Sigmoid colon (tissue), 7 donors: ENCODE measurements around the gene PIK3C2G. TPM values are rescaled to one million over a fixed set of nuclear protein-coding genes. Genes with fewer than 3 reads are reported as not detected.

Source experiments
- DNase-seq: peaks from one replicate; pipeline ENCODE4 v3.0.0-alpha.2; 2019
- H3K27ac ChIP-seq, 4 donors: fragments of 200-600 bp; sonication (generic); one replicate each; pipeline ENCODE4 v1.5.1; 2016 to 2019; ENCODE audit warnings: mild to moderate bottlenecking in 1 of 4
- H3K27me3 ChIP-seq, 3 donors: fragments of 200-600 bp; sonication (generic); one replicate each; pipeline ENCODE4 v1.5.1; 2019; ENCODE audit warnings: mild to moderate bottlenecking in 1 of 3
- H3K36me3 ChIP-seq, 4 donors: fragments of 200-600 bp; sonication (generic); one replicate each; pipeline ENCODE4 v1.5.1; 2016 to 2019
- H3K4me1 ChIP-seq, 4 donors: fragments of 200-600 bp; sonication (generic); one replicate each; pipeline ENCODE4 v1.5.1; 2017 to 2019
- H3K4me3 ChIP-seq, 4 donors: fragments of 200-600 bp; sonication (generic); one replicate each; pipeline ENCODE4 v1.5.1; 2017 to 2019; ENCODE audit warnings: mild to moderate bottlenecking in 2 of 4, moderate library complexity in 1 of 4
- H3K9me3 ChIP-seq, 4 donors: fragments of 200-600 bp in 3 of 4; sonication (generic) in 3 of 4; one replicate each; pipeline versions ENCODE4 v1.5.1 to v1.6.1; 2013 to 2019
- EP300 ChIP-seq, 4 donors: sonication (generic); formaldehyde crosslinking; IDR thresholded peaks; one replicate each; pipeline ENCODE4 v1.6.1; 2017; ENCODE audit warnings: antibody characterized with exemption in 4 of 4
- POLR2A ChIP-seq, 2 donors: fragments of 450-650 bp; IDR thresholded peaks; one replicate each; pipeline ENCODE4 v1.6.1; 2016; ENCODE audit warnings: antibody characterized with exemption in 2 of 2, mild to moderate bottlenecking in 2 of 2, moderate library complexity in 2 of 2
- POLR2AphosphoS5 ChIP-seq, 4 donors: sonication (generic); formaldehyde crosslinking; IDR thresholded peaks; one replicate each; pipeline ENCODE4 v1.6.1; 2017; ENCODE audit warnings: antibody characterized with exemption in 4 of 4
- WGBS, 2 donors: extraction: QIAGEN DNeasy Blood & Tissue Kit; methylation state at CpG; one replicate each; pipeline ENCODE4 v1.1.7; 2013; 5-methylcytosine and 5-hydroxymethylcytosine counted together
- intact Hi-C: fragments of 100-400 bp; cut with DNase I; formaldehyde crosslinking; loops from one replicate; pipeline ENCODE4 v1.15.1; 2023
- polyA plus RNA-seq, 3 donors: library from polyadenylated mRNA; stranded (reverse); fragments of 200-250 nt; gene quantifications; one replicate each; pipeline ENCODE4 v1.2.3, GENCODE V29; 2013
- total RNA-seq, 4 donors: library from RNA; depleted of rRNA; stranded (reverse); fragments of >200 nt; gene quantifications; one replicate each; pipeline ENCODE4 v1.1.0, GENCODE V29; 2016
- TF ChIP-seq, protein P1 (sequence below), 4 experiments: fragments of 450-650 bp in 3 of 4; fragments of 200-600 bp in 1 of 4; IDR thresholded peaks; one replicate each; pipeline ENCODE4 v1.5.1; 2016 to 2019; ENCODE audit warnings: antibody characterized with exemption in 4 of 4, mild to moderate bottlenecking in 3 of 4, moderate library complexity in 2 of 4
- donor health status: healthy with polysubstance abuse.
- donor health status: Bipolar disorder and iron deficiency.
- donor health status: healthy.

The PIK3C2G gene
- total and polyA plus RNA-seq, 7 donors, result 0.07 to 1.7 (median 0.63) TPM; not detected in 1

GRCh38 chr12:18270958-18271460, 9.7 kb downstream of the PIK3C2G start:
- no peaks in the 10 kb centered on the region for H3K27me3 ChIP-seq
- no peak overlapping the region for H3K27ac ChIP-seq
- 85 to 90% methylated on average over 3 of the region's 3 CpGs for WGBS, 2 donors
- H3K9me3 ChIP-seq, result no peaks in the 10 kb centered on the region
- no peak for DNase-seq
- no peak overlapping the region for H3K4me3 ChIP-seq
- intact Hi-C loops, result no loop called here
- no peak for TF ChIP-seq EP300 (IDR thresholded peaks at IDR 0.05)
- TF ChIP-seq POLR2AphosphoS5 (IDR thresholded peaks at IDR 0.05), result no peak
- no peaks in the 10 kb centered on the region for H3K4me1 ChIP-seq
- H3K36me3 ChIP-seq, result no peaks in the 10 kb centered on the region

DNA sequence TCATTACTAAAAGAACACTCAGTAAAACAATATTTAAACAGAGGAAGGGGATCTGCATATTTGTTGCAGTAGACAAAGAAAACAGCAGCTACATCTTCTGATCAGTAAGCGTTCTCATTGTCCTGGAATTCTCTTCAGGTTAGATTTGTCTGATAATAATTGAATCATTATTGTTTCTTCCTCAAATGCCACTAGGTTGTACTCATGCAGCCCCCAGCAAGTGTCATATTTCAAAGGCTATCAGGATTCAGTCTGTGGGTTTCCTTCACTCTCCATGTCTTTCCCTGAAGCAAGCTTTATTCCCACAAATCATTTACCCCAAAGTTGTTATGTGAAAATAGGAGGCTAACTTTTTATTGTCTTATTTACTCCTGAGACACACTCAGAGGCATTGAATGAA, 14.7 kb downstream of the PIK3C2G start:
- 79 to 94% methylated on average over 1 of the region's 1 CpG for WGBS, 2 donors
- intact Hi-C loops, result no loop called here

GRCh38 chr12:18277196-18277595, 15.9 kb downstream of the PIK3C2G start:
- WGBS, 2 donors, result 90 to 97% methylated on average over 1 of the region's 1 CpG
- H3K36me3 ChIP-seq, result no peaks in the 10 kb centered on the region
- no peaks in the 10 kb centered on the region for H3K27me3 ChIP-seq
- no peaks in the 10 kb centered on the region for H3K9me3 ChIP-seq
- intact Hi-C loops, result no loop called here
- DNase-seq, result no peak
- TF ChIP-seq POLR2AphosphoS5 (IDR thresholded peaks at IDR 0.05) (no peak), POLR2A (IDR thresholded peaks at IDR 0.05) (no peak), EP300 (IDR thresholded peaks at IDR 0.05) (no peak)
- TF ChIP-seq, protein P1, sequence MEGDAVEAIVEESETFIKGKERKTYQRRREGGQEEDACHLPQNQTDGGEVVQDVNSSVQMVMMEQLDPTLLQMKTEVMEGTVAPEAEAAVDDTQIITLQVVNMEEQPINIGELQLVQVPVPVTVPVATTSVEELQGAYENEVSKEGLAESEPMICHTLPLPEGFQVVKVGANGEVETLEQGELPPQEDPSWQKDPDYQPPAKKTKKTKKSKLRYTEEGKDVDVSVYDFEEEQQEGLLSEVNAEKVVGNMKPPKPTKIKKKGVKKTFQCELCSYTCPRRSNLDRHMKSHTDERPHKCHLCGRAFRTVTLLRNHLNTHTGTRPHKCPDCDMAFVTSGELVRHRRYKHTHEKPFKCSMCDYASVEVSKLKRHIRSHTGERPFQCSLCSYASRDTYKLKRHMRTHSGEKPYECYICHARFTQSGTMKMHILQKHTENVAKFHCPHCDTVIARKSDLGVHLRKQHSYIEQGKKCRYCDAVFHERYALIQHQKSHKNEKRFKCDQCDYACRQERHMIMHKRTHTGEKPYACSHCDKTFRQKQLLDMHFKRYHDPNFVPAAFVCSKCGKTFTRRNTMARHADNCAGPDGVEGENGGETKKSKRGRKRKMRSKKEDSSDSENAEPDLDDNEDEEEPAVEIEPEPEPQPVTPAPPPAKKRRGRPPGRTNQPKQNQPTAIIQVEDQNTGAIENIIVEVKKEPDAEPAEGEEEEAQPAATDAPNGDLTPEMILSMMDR (IDR thresholded peaks at IDR 0.05), result no peak
- H3K27ac ChIP-seq, result no peak overlapping the region
- H3K4me1 ChIP-seq, result no peaks in the 10 kb centered on the region
- no peak overlapping the region for H3K4me3 ChIP-seq

More for the DNA sequence above, 14.7 kb downstream of the PIK3C2G start:
- TF ChIP-seq POLR2AphosphoS5 (IDR thresholded peaks at IDR 0.05), result no peak
- no peak for TF ChIP-seq POLR2A (IDR thresholded peaks at IDR 0.05)
- no peak for TF ChIP-seq EP300 (IDR thresholded peaks at IDR 0.05)
- TF ChIP-seq, protein P1 (IDR thresholded peaks at IDR 0.05), result no peak
- DNase-seq, result no peak
- no peaks in the 10 kb centered on the region for H3K4me1 ChIP-seq
- H3K9me3 ChIP-seq, result no peaks in the 10 kb centered on the region
- H3K27ac ChIP-seq, result no peak overlapping the region
- no peaks in the 10 kb centered on the region for H3K36me3 ChIP-seq
- no peak overlapping the region for H3K4me3 ChIP-seq
- no peaks in the 10 kb centered on the region for H3K27me3 ChIP-seq

DNA sequence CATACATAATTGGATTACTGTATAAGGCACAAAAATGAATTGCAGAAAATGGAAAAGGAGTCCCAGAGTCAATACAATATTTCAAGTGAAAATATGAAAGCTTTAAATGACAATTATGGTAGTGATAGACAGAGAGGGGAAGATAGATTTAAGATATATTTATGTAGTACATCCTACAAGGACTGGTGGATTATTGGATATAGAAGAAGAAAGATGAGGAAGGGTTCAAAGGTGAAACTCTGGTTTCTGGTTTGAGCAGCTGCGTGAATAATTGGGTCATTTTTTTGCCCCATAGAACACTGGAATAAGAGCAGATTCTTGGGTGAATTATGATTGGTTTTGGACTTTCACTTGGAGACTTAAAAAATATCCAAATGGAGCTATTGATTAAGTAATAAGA, 19.4 kb downstream of the PIK3C2G start:
- no peaks in the 10 kb centered on the region for H3K27me3 ChIP-seq
- TF ChIP-seq, protein P1 (IDR thresholded peaks at IDR 0.05), result no peak
- TF ChIP-seq POLR2A (IDR thresholded peaks at IDR 0.05), result no peak
- no peak for TF ChIP-seq POLR2AphosphoS5 (IDR thresholded peaks at IDR 0.05)
- TF ChIP-seq EP300 (IDR thresholded peaks at IDR 0.05), result no peak
- no peak overlapping the region for H3K27ac ChIP-seq
- intact Hi-C loops, result no loop called here
- no peaks in the 10 kb centered on the region for H3K36me3 ChIP-seq
- H3K4me3 ChIP-seq, result no peak overlapping the region
- DNase-seq, result no peak
- 92 to 93% methylated on average over 1 of the region's 1 CpG for WGBS, 2 donors
- no peaks in the 10 kb centered on the region for H3K9me3 ChIP-seq
- peaks cover 0 to 9% (median 1%) of the 10 kb centered on the region in 4 donors for H3K4me1 ChIP-seq

- Histone ChIP-seq H3K36me3 (no peaks in the 10 kb centered on the region), H3K27me3 (no peaks in the 10 kb centered on the region), H3K4me3 (no peak overlapping the region), H3K27ac (no peak overlapping the region), H3K4me1 (peaks cover 0 to 9% (median 1%) of the 10 kb centered on the region in 4 donors), H3K9me3 (peaks cover 0 to 3% (median 0%) of the 10 kb centered on the region in 4 donors)
- WGBS, 2 donors, result 80 to 82% methylated on average over 3 of the region's 3 CpGs
- intact Hi-C loops, result no loop called here
- no peak for DNase-seq
- TF ChIP-seq POLR2AphosphoS5 (IDR thresholded peaks at IDR 0.05) (no peak), EP300 (IDR thresholded peaks at IDR 0.05) (no peak), POLR2A (IDR thresholded peaks at IDR 0.05) (no peak)
Observed at GRCh38 chr12:18281941-18282340, 20.6 kb downstream of the PIK3C2G start.

GRCh38 chr12:18283831-18284230, 22.5 kb downstream of the PIK3C2G start:
- peak overlapping the region in 1 of 4 donors; percentile 2 for H3K27ac ChIP-seq

More at GRCh38 chr12:18283831-18284230, 22.5 kb downstream of the PIK3C2G start:
- DNase-seq, result no peak
- Histone ChIP-seq H3K4me3 (no peak overlapping the region), H3K9me3 (peaks cover 0 to 3% (median 0%) of the 10 kb centered on the region in 4 donors), H3K4me1 (peaks cover 0 to 9% (median 1%) of the 10 kb centered on the region in 4 donors), H3K27me3 (no peaks in the 10 kb centered on the region), H3K36me3 (no peaks in the 10 kb centered on the region)
- WGBS, 2 donors, result 73 to 82% methylated on average over 4 of the region's 4 CpGs
- TF ChIP-seq POLR2A (IDR thresholded peaks at IDR 0.05) (no peak), POLR2AphosphoS5 (IDR thresholded peaks at IDR 0.05) (no peak)
- intact Hi-C loops, result no loop called here
